Activated CD8-positive, alpha-beta T cell treated with anti-CD3 and anti-CD28 coated beads for 36 hours (primary cell): ENCODE data around the gene FOSB. TPM values are rescaled to one million over a fixed set of nuclear protein-coding genes. Genes with fewer than 3 reads are reported as not detected.
A peak's percentile ranks its signal among the peaks of the same experiment; 100 is the strongest.

Source experiments
- ATAC-seq: fragments of 200-7000 bp; cut with Tn5 transposase; one replicate; pipeline ENCODE4 v1.10.0; 2021; ENCODE audit warnings: mild to moderate bottlenecking, moderate library complexity
- CTCF ChIA-PET: fragments of 350-600 bp; sonication (Branson Sonifier 250); formaldehyde crosslinking; loops from one replicate; lab custom pipeline; 2021; ENCODE audit warnings: antibody characterized with exemption; lab: Charles Lee
- POLR2A ChIA-PET: fragments of 350-600 bp; sonication (Branson Sonifier 250); formaldehyde crosslinking; loops from one replicate; lab custom pipeline; 2021; ENCODE audit warnings: antibody characterized with exemption; lab: Charles Lee
- DNase-seq: peaks from one replicate; pipeline ENCODE4 v3.0.0-alpha.2; 2020
- H3K27ac Mint-ChIP-seq: one replicate; pipeline ENCODE4 v1.8.0; 2021; ENCODE audit warnings: mild to moderate bottlenecking, mixed read lengths
- H3K27me3 Mint-ChIP-seq: one replicate; pipeline ENCODE4 v1.8.0; 2021; ENCODE audit warnings: mixed read lengths
- H3K36me3 Mint-ChIP-seq: one replicate; pipeline ENCODE4 v1.8.0; 2021; ENCODE audit warnings: low read depth, mixed read lengths
- H3K4me1 Mint-ChIP-seq: one replicate; pipeline ENCODE4 v1.8.0; 2021; ENCODE audit warnings: low read depth, mixed read lengths
- H3K4me3 Mint-ChIP-seq: one replicate; pipeline ENCODE4 v1.8.0; 2021; ENCODE audit warnings: mild to moderate bottlenecking, moderate library complexity, mixed read lengths
- H3K9me3 Mint-ChIP-seq: one replicate; pipeline ENCODE4 v1.8.0; 2021; ENCODE audit warnings: mixed read lengths
- intact Hi-C: fragments of 100-400 bp; cut with micrococcal nuclease; formaldehyde crosslinking; loops from one replicate; pipeline ENCODE4 v1.10.0; 2022
- total RNA-seq, 2 experiments: library from RNA; stranded (reverse); gene quantifications; one replicate each; pipeline ENCODE4 v1.2.3, GENCODE V29; 2021
- TF ChIP-seq, protein P1 (sequence below): fragments of 200-600 bp; IDR thresholded peaks from one replicate; pipeline ENCODE4 v1.8.0; 2022; ENCODE audit warnings: antibody characterized with exemption, mild to moderate bottlenecking

The FOSB gene
- total RNA-seq, result 10 to 100 TPM; 70.0 to 71.2 TPM

DNA sequence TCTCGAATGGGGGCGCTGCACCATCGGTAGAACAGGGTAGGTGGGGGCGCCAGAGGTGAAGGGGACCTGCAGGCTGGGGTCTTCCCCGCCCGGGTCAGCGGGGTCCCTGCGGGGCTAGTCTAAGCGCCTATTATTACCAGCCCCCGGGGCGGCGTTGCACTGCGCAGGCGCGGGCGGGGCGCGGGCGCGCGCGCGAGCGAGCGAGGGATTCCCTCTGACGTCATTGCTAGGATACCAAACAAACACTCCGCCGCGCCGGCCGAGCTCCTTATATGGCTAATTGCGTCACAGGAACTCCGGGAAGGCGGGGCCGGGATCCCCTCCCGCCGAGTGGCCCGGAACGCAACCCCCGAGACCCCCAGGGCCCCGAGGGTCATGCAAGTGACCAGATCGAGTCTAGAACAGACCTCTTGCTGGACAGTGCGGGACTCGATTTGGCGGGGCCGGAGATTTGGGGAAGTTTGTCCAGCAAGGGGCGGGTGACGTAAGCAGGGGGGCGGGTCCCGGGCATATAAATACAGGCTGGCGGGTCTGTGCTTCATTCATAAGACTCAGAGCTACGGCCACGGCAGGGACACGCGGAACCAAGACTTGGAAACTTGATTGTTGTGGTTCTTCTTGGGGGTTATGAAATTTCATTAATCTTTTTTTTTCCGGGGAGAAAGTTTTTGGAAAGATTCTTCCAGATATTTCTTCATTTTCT lies at the start of gene FOSB:
Gene FOSB (plus strand): TSS at position 541 of the 703 bp plus-strand sequence. CDS start 591 bp downstream, outside the sequence.
- intact Hi-C loops, result no loop called here
- no peaks in the 10 kb centered on the region for H3K9me3 Mint-ChIP-seq
- TF ChIP-seq, protein P1, sequence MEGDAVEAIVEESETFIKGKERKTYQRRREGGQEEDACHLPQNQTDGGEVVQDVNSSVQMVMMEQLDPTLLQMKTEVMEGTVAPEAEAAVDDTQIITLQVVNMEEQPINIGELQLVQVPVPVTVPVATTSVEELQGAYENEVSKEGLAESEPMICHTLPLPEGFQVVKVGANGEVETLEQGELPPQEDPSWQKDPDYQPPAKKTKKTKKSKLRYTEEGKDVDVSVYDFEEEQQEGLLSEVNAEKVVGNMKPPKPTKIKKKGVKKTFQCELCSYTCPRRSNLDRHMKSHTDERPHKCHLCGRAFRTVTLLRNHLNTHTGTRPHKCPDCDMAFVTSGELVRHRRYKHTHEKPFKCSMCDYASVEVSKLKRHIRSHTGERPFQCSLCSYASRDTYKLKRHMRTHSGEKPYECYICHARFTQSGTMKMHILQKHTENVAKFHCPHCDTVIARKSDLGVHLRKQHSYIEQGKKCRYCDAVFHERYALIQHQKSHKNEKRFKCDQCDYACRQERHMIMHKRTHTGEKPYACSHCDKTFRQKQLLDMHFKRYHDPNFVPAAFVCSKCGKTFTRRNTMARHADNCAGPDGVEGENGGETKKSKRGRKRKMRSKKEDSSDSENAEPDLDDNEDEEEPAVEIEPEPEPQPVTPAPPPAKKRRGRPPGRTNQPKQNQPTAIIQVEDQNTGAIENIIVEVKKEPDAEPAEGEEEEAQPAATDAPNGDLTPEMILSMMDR, result no peak
- peak; percentile 24 for ATAC-seq
- peak within 1 kb of the TSS; percentile 93 for H3K27ac Mint-ChIP-seq
- peaks cover under 1% of the 10 kb centered on the region for H3K27me3 Mint-ChIP-seq
- DNase-seq, result peak; percentile 96
- CTCF ChIA-PET, result interaction anchor here (0.6 to 5.2 kb wide), 14 partner anchors 9 to 213 kb away, joined by 3 to 64 read pairs (median 5); no protein-coding TSS in a partner anchor
- peak within 1 kb of the TSS; percentile 86 for H3K4me3 Mint-ChIP-seq
- POLR2A ChIA-PET, result interaction anchor here (0.6 to 3.4 kb wide), 11 partner anchors 11 to 191 kb away, joined by 3 to 29 read pairs (median 5); no protein-coding TSS in a partner anchor
- H3K4me1 Mint-ChIP-seq, result peaks cover 32% of the 10 kb centered on the region
- H3K36me3 Mint-ChIP-seq, result peaks cover 13% of the 10 kb centered on the region

DNA sequence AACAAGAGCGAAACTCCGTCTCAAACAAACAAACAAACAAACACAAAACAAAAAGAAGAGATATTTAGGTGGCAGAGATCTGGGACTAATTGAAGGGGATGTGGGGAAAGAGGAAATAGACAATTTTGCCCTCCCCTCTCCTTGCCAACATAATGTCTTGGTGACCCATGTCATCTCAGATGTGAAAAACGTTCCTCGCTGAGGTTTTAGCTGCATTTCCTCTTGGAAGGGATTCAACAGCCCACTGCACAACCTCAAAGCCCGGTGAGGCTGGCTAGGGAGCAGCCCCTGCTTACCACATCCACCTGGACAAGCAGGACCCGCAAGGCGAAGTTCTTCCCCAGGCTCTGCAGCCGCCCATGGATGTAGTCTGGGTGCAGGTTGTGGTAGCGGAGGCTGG lies 49.0 kb upstream of the FOSB start:
- POLR2A ChIA-PET, result no interaction called here
- no peak overlapping the region for H3K4me3 Mint-ChIP-seq
- peak overlapping the region; percentile 73 for H3K27ac Mint-ChIP-seq
- H3K4me1 Mint-ChIP-seq, result peaks cover 35% of the 10 kb centered on the region
- TF ChIP-seq, protein P1, result no peak
- no peaks in the 10 kb centered on the region for H3K27me3 Mint-ChIP-seq
- ATAC-seq (no peak), DNase-seq (no peak)
- H3K9me3 Mint-ChIP-seq, result no peaks in the 10 kb centered on the region
- peaks cover 41% of the 10 kb centered on the region for H3K36me3 Mint-ChIP-seq
- CTCF ChIA-PET, result no interaction called here
- intact Hi-C loops, result no loop called here

DNA sequence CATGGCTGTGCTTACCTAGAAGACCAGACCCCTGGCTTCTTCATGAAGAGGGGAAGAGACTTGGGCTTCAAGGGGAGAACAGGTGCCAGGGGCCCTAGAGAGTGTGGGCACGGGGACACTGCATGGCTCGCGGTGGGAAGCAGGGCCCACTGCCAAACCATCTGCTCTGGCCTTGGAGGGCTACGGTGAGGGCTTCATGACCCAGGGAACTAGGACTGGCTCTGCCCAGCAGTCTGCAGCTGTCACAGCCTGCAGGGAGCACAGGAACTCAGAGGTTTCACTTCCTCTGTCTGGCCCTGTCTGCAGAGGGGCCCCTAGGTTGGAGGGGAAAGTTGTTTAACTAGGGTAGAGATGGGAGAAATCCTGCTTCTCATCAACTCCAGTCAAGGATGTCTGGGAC lies 48.4 kb upstream of the FOSB start:
- POLR2A ChIA-PET, result interaction anchor here (0.9 to 1.2 kb wide), 2 partner anchors 12 to 14 kb away, joined by 3 read pairs; no protein-coding TSS in a partner anchor
- no peaks in the 10 kb centered on the region for H3K27me3 Mint-ChIP-seq
- intact Hi-C loops, result no loop called here
- H3K4me3 Mint-ChIP-seq, result no peak overlapping the region
- TF ChIP-seq, protein P1, result no peak
- H3K9me3 Mint-ChIP-seq, result no peaks in the 10 kb centered on the region
- CTCF ChIA-PET, result no interaction called here
- ATAC-seq, result no peak
- peak; percentile 28 for DNase-seq
- peaks cover 36% of the 10 kb centered on the region for H3K36me3 Mint-ChIP-seq
- peaks cover 41% of the 10 kb centered on the region for H3K4me1 Mint-ChIP-seq
- peak overlapping the region; percentile 72 for H3K27ac Mint-ChIP-seq

DNA sequence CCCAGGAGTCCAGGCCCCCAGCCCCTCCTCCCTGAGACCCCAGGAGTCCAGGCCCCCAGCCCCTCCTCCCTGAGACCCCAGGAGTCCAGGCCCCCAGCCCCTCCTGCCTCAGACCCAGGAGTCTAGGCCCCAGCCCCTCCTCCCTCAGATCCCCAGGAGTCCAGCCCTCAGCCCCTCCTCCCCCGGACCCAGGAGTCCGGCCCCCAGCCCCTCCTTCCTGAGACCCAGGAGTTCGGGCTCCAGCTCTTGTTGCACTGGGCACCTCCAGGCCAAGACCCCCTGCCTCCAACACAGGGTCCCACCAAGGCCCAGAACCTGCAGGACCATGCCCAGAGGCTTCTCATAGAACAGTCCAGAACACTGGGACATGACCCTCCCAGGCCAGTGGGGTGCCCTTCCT lies 47.9 kb upstream of the FOSB start:
- Mint-ChIP-seq H3K4me3 (no peak overlapping the region), H3K9me3 (no peaks in the 10 kb centered on the region), H3K27ac (peak overlapping the region; percentile 72), H3K27me3 (no peaks in the 10 kb centered on the region), H3K36me3 (peaks cover 34% of the 10 kb centered on the region), H3K4me1 (peaks cover 44% of the 10 kb centered on the region)
- TF ChIP-seq, protein P1, result no peak
- ATAC-seq (no peak), DNase-seq (no peak)
- POLR2A ChIA-PET, result interaction anchor here (0.9 to 1.2 kb wide), 2 partner anchors 13 to 14 kb away, joined by 3 read pairs; no protein-coding TSS in a partner anchor
- intact Hi-C loops, result loop anchor here (10.0 kb wide), 1 partner anchor 55 kb away; no protein-coding TSS in a partner anchor
- CTCF ChIA-PET, result interaction anchor here (2.0 kb wide), 1 partner anchor 20 kb away, joined by 9 read pairs; no protein-coding TSS in a partner anchor

DNA sequence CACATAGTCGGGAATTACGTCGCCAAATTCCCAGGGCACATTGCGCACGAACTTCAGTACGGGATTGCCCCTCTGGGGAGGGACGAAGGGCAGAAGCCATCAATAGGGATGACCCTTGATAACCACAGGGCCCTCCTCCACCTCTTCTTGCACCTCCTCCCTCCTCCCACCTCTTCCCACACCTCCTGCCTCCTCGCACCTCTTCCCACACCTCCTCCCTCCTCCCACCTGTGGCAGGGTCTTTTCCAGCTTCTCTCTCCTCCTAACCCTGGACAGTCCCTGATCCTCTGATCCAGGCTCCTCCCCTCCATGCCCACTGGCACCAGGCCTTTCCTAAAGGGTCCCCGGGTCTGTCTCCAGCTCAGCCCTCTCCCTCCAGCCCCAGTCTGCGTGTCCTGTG lies 47.4 kb upstream of the FOSB start:
- DNase-seq (no peak), ATAC-seq (no peak)
- intact Hi-C loops, result loop anchor here (10.0 kb wide), 1 partner anchor 54 kb away; no protein-coding TSS in a partner anchor
- Mint-ChIP-seq H3K36me3 (peaks cover 34% of the 10 kb centered on the region), H3K4me3 (no peak overlapping the region), H3K27ac (peak overlapping the region; percentile 70), H3K9me3 (no peaks in the 10 kb centered on the region), H3K4me1 (peaks cover 44% of the 10 kb centered on the region), H3K27me3 (no peaks in the 10 kb centered on the region)
- CTCF ChIA-PET, result interaction anchor here (2.0 kb wide), 1 partner anchor 19 kb away, joined by 9 read pairs; no protein-coding TSS in a partner anchor
- TF ChIP-seq, protein P1, result no peak
- POLR2A ChIA-PET, result interaction anchor here (1.2 kb wide), 1 partner anchor 13 kb away, joined by 3 read pairs; no protein-coding TSS in a partner anchor
